Epithelial cell of proximal tubule (primary cell): ENCODE results near the gene RELA. TPM values are rescaled to one million over a fixed set of nuclear protein-coding genes. Genes with fewer than 3 reads are reported as not detected.

Experiments
- DNase-seq: peaks from one replicate; pipeline ENCODE4 v3.0.0-alpha.2; 2011; ENCODE audit warnings: low read depth
- H3K4me3 ChIP-seq: 2 replicates; pipeline ENCODE4 v1.5.1; 2011; ENCODE audit warnings: low read depth, mild to moderate bottlenecking, low read length
- CTCF ChIP-seq: conservative IDR thresholded peaks from 2 replicates; pipeline ENCODE4 v1.5.1; 2012; ENCODE audit warnings: low read depth, mild to moderate bottlenecking, low read length
- total RNA-seq: library from RNA; depleted of rRNA; stranded (reverse); fragments of >200 nt; gene quantifications from 2 replicates; pipeline ENCODE4 v1.2.3, GENCODE V29; 2015

RELA gene
- total RNA-seq, 1 donor from 2014 or later = 73.0 TPM

GRCh38 chr11:65621460-65621859 is 41.3 kb downstream of the RELA start:
- no peak overlapping the region for H3K4me3 ChIP-seq
- TF ChIP-seq CTCF = no peak
- no peak for DNase-seq

DNA sequence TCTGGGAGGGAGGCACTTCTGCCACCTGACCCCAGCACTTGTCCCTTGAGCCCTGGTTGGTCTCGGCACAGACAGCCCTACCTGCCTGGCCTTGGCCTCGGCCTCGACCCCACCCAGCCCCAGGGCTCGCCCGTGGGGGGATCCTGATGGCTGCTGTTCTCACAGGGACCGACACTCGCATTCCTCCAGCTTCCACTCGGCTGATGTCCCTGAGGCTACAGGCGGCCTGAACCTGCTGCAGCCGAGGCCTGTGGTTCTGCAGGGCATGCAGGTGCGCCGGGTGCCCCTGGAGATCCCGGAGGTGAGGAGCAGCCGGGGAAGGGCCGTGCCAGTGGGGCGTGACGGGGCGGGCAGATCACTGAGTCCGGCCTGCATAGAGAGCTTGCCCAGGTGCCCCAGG is 42.0 kb downstream of the RELA start:
- DNase-seq = no peak
- no peak for TF ChIP-seq CTCF
- no peak overlapping the region for H3K4me3 ChIP-seq

GRCh38 chr11:65619281-65619928 is 43.3 kb downstream of the RELA start:
- no peak overlapping the region for H3K4me3 ChIP-seq
- no peak for DNase-seq
- no peak for TF ChIP-seq CTCF

- DNase-seq = no peak
- no peak overlapping the region for H3K4me3 ChIP-seq
- no peak for TF ChIP-seq CTCF
Measured at GRCh38 chr11:65618763-65619162, 44.0 kb downstream of the RELA start.

DNA sequence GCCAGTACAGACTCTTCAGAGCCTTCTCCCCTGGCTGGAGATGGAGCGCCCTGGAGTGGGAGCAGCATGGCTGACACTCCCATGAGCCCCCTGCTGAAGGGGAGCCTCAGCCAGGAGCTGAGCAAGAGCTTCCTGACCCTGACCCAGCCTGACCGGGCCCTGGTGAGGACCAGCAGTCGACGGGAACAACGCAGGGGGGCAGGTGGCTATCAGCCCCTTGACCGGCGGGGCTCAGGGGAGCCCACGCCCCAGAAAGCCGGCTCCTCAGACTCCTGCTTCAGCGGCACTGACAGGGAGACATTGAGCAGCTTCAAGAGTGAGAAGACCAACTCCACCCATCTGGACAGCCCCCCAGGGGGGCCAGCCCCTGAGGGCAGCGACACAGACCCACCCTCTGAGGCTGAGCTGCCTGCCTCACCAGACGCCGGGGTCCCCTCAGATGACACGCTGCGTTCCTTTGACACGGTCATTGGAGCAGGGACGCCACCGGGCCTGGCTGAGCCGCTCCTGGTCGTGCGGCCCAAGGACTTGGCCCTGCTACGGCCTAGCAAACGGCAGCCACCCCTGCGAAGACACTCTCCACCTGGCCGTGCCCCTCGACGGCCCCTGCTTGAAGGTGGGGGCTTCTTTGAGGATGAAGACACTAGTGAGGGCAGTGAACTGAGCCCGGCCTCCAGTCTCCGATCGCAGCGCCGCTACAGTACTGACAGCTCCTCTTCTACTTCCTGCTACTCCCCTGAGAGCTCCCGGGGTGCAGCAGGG is 44.5 kb downstream of the RELA start:
- TF ChIP-seq CTCF = no peak
- H3K4me3 ChIP-seq = no peak overlapping the region
- DNase-seq = no peak

GRCh38 chr11:65617136-65617850 is 45.4 kb downstream of the RELA start:
- DNase-seq = no peak
- no peak for TF ChIP-seq CTCF
- H3K4me3 ChIP-seq = peak overlapping the region; percentile 91
